GM18519 (cell line): ENCODE data around the gene BYSL.
"Not testable (repeated sequence)": the region's sequence is repeated elsewhere in the genome, so short reads cannot be mapped to it uniquely, and the experiment has no call there.

Experiments
- ATAC-seq: cut with Tn5 transposase; IDR thresholded peaks from one replicate; pipeline ENCODE4 v1.9.1; 2021; ENCODE audit warnings: mild to moderate bottlenecking, moderate library complexity; ENCODE audit not compliant: unreplicated experiment, low FRiP score

The BYSL gene

DNA sequence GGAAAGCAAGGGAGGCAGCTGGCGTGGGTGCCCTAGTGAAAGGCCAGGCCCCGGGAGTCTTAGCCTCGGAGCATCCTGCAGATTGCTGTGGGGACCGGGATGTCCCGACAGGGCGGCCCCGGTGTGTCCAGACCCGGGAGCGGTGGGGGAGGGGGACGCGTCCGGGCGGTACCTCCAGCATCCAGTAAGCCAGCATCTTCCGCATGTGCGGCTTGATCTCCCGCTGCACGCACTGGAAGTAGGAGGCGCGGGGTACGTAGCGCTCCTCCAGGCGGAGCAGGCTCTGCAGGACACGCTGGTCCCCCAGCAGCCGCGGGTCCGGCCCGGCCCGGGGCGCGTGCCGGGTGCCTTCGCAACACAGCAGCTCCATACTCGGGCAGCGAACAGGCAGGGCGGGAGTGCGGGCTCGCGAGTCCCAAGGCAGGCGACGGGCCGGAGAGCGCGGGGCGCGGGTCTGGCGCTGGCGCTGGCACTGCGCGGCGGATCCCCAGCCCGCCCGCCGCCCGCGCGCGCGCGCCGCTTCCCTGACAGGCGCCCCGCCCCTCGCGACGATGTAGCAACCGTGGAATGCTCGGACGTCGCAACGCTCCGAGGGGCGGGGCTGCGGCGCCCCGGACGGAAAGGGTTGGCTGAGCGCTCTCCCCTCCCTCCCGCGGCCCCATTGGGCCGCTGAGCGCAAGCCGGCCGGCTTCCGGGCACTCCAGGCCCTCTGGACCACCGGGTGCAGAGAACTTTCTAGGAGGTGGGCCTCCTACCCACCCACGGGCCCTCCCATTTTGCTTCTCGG, 20.2 kb downstream of the BYSL start, which contains the start of gene CCND3:
Gene CCND3 (minus strand): TSS at position 529 of the 787 bp plus-strand sequence. CDS start 159 bp downstream, at position 370.
- peak; percentile 80 for ATAC-seq

DNA sequence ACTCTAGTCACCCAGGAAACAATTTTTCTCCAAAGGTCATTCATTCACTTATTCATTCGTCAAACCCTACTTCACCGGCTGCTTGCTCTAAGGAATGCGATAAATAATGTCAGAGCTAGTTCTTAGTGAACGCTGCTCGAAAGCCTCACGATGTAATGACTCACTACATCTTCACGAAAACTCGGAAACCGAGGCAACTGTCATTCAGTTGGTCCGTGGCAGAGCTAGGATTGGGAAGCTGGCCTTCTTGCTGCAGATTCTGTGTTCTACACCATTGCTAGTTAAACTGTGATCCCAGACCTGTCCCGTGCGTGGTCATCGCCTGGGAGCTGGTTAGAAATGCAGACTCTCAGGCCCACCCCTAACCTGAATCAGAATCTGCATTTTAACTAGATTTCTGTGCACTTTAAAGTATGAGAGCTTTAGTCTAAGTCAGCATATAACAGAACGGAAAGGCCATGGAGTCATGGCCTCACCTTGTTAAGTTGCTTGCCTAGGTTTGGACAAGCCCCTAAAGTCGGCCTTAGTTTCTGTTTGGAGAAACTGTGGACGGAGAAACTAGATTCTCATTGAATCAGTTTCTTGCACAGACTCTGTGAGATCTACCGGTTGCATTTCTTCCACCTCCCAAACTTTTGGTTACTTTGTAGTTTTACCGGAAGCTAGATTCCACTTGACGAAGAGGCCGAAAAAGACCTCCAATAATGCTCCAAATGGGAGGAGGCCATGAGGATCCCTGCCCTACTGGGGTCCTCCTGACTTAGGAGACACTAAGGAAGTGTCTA, 21.0 kb downstream of the BYSL start:
- ATAC-seq, result no peak

DNA sequence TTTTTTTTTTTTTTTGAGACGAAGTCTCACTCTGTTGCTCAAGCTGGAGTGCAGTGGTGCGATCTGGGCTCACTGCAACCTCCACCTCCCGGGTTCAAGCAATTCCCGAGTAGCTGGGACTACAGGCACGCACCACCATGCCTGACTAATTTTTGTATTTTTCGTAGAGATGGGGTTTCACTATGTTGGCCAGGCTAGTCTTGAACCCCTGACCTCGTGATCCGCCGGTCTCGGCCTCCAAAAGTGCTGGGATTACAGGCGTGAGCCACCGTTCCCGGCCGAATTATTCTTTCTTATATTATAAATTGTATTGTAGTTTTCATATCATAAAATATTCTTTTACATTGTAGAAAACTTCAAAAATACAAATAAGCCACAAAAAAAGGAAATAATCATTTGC, 21.6 kb downstream of the BYSL start:
- not testable (repeated sequence) for ATAC-seq

DNA sequence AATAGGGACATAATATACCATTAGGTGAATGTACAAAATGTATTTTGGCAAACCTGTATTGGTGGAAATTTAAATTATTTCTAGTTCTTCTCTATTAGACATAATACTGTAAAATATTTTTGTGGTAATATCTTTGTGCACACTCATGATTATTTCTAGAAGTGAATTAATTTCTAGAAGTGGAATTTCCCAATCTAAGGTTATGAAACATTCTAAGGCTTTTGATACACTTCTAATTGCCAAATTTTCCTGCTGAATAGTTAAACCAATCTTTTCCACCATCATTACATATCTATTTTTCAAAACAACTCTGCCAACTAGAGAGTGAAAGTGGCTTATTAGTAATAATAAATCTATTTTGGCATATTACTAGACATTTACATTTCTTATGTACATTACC, 22.2 kb downstream of the BYSL start:
- no peak for ATAC-seq

DNA sequence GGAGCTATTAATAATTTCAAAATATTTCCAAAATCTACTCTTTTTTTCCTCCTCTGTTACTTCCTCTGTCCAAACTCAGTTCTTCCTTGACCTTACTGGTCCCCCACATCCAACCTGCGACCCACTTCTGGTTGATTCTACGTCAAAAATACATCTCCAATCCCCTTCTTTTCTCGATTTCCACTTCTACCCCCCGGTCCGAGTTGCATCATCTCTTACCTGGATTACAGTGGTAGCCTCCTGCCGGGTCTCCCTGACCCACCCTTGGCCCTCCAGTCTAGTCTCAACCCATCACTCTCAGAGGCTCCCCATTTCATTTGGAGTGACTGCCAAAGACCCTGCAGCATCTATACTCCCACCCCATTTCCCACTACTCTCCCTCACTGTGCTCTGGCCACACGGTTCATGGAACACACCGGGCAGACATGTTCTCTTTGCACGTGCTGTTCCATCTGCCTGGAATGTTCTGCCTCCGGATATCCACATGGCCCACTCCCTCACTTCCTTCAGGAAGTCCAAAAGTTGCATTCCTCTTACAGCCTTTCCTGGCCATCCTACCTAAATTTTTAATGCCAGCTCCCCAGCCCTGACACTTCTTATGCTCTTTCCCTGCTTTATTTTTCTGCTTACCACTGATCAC, 26.4 kb downstream of the BYSL start:
- no peak for ATAC-seq

DNA sequence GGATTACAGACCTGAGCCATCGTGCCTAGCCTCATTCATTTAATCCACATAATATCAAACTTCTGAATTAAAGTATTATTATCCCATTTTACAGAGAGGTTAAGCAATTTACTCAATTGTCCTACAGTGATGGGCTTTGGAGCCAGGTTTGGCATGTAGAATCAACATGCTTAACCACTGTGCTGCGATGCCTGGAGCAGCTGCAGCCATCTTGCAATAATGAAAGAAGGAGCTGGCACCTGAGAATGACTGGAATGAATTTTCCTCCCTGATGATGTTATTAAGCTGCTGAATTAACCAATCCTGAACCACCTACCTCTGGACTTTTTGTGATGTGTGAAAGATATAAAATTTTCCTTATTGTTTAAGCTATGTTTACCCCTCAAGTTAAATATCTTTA, 33.4 kb downstream of the BYSL start:
- ATAC-seq, result no peak

DNA sequence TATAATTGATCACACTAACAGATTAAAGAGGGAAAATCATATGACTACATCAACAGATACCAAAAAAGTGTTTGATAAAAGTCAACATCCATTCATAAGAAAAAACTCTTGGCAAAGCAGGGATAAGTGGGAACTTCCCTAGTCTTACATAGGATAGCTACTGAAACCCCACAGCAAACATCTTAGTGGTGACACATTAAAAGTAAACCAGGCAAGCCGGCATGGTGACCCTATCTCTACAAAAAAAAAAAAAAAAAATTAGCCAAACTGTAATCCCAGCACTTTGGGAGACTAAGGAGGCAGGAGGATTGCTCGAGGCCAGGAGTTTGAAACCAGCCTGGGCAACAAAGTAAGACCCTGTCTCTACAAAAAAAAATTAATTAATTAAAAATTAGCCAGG, 34.1 kb downstream of the BYSL start:
- no peak for ATAC-seq

DNA sequence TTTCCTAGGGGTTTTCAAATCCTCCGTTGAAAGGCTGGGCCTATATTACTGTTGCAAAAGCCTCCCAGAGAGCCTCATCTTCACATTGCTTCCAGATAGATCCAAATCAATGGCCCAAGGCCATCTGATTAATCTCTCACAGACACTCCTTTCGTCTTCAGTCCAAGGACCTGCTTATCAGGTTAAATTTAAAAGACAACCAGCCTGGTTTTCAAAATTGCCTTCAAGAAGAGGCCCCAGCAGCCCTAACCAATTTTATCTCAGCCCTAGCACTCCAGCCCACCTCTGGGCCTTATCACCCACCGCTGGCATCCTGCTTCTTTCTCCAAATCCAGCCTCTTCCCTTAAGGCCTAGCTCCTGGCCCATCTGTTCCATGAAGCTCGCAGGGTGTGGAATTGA, 35.8 kb downstream of the BYSL start:
- no peak for ATAC-seq

DNA sequence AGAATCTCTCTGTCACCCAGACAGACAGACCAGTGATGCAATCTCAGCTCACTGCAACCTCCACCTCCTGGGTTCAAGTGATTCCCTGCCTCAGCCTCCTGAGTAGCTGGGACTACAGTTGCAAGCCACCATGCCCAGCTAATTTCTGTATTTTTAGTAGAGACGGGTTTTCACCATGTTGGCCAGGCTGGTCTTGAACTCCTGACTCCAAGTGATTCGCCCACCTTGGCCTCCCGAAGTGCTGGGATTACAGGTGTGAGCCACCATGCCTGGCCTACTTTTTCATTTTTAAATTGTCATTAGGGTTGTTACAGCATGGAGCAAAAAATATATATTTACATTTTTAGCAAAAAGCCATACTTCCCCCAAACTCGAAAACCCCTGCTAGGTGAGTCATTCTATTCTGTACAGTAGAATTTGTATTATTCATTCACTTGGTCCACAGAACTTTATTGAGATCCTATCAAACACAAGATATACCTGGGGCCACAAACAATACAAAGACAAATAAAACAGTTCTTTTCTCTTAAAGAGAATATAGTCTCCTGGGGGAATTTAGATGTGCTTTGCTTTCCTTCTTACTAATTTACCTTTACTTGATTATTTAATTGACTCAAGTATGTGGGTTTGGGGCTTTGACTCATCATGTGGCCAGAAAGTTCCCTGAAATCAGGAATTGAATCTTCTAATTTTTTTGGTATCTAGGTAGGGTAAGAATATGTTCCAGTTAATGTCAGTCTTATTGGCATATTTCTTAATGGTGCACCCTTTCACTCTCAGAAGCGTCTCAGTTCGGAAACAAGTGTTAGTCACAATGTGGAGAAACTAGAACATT, 36.9 kb downstream of the BYSL start:
- no peak for ATAC-seq

DNA sequence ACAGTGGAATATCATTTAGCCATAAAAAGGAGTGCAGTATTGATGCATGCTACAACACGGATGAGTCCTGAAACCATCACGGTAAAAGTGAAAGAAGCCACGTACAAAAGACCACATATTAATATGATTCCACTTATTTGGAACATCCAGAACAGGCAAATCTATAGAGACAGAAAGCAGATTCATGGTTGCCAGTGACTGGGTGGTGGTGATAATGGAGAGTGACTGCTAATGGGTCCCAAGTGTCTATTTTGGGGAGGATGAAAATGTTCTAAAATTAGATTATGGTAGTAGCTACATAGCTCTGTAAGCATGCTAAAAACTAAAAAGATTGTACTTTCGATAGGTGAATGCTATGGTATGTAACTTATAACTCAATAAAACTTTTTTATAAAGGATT, 38.7 kb downstream of the BYSL start:
- ATAC-seq, result no peak

DNA sequence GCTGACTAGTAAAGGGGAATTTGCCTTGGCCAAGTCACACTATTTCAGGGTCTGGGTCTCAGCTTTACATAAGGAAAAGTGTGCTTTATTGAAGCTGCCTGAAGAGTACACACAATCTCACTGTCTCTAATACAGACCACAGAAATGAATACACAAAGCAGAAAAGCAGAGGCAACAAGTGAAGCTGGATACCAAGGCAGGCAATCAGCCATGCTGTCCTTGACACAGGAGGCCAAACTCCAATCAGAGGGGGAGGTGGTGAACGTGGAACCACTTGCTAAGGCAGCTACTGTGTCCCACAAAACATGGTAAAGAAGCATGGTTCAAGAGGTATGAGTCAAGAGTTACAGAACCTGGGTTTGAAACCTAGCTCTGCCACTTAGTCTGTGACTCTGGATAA, 42.1 kb downstream of the BYSL start:
- no peak for ATAC-seq

DNA sequence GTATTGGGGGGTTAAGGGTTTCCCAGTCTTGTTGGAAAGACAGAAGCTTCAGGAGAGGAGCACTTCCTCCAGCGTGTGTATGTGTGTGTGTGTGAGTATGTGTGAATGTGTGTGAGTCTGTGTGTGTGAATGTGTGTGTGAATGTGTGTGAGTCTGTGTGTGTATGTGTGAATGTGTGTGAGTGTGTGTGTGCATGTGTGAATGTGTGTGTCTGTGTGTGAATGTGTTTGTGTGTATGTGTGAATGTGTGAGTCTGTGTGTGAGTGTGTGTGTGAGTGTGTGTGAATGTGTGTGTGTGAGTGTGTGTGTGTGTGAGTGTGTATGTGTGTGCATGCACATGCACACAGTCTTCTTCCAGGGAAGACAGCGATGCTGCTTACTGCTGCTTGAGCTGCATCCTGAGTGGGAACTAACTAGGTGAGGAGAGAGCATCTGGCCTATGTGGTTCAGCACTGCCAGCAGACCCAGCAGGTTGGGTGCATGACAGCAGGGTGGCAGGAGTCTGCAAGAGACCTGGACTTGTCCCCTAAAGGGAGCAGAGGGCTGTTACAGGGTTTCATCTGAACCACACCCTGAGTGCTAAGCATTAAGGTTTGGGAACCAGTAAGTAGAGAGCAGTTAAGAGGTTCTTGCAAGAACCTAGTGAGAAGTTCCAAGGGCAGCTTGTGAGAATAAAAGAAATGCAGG, 43.0 kb downstream of the BYSL start:
- no peak for ATAC-seq

DNA sequence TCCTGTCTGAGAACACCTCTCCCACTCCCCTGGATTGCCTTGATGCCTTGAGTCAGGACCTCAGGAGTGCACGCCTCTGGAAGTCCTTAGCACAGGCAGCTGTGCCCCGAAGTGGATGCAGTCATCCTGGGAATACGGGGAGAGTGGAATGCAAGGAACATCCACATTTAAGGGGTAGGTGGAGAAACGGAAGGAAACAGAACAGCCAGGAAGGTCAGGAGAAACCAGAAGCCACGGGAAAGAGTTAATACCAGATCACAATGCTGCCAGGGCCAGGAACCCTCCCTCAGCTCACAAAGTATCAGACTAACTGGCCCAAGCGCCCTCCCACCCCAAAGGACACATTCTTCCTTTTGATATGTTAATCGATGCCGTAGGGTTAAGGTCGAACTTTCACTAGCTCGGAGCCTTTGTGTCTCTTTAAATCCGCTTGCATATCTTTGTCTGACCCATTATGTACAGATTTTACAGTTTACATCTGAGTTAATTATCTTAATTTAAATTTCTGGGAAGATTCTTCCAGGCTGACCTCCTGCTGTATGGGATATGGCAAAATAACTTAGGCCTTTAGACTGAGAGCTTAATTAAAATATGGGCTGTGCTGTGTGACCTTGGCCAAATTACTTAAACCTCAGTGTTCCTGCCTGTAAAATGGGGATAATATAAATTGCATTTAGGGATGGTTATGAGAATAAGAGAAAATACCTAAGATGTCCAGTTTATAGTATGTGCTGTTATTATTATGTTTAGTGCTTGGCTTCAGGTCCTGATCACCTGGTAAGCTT, 44.3 kb downstream of the BYSL start:
- no peak for ATAC-seq

DNA sequence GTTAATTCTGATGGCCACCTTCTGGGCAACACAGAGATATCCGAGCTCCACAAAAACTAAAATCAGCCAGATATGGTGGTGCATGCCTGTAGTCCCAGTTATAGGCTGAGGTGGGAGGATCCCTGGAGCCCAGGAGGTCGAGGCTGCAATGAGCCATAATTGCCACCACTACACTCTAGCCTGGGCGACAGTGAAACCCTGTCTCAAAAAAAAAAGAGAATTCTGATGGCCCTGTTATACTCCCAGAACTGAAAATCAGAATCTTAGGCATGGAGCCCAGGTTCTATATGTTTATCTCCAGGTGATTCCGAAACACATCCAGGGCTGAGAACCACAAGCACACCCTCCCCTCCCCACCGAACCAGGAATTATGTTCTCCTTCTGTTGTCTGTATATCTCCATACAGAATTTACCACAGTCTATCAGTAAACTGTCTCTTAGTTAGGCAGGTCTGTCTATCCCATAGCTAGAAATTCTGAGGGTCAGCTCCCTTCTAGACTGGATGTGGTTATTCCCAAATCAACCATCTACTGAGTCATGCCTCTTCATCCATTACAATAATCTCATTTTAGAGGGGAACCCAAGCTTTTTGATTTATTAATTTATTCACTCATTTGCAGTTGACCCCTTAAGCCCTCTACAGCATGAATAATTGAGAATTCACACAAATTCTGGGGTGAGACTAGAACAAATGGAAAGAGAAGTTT, 45.1 kb downstream of the BYSL start:
- ATAC-seq, result no peak

DNA sequence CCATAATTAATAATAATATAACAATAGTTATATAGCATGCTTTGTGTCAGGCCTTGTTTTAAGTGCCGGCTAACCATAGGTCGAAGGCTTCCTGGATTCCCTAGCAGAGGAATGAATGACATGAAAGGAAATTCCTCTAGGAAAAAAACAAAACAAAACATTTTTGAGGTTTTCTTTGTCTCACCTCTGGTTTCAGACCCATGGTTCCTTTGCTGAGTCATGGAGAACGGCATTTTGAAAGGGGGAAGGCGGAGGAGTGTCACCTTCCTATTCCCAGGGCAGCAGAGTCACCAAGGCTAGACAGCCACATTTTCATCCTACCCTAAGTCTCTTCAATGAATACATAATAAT, 45.6 kb downstream of the BYSL start:
- no peak for ATAC-seq

DNA sequence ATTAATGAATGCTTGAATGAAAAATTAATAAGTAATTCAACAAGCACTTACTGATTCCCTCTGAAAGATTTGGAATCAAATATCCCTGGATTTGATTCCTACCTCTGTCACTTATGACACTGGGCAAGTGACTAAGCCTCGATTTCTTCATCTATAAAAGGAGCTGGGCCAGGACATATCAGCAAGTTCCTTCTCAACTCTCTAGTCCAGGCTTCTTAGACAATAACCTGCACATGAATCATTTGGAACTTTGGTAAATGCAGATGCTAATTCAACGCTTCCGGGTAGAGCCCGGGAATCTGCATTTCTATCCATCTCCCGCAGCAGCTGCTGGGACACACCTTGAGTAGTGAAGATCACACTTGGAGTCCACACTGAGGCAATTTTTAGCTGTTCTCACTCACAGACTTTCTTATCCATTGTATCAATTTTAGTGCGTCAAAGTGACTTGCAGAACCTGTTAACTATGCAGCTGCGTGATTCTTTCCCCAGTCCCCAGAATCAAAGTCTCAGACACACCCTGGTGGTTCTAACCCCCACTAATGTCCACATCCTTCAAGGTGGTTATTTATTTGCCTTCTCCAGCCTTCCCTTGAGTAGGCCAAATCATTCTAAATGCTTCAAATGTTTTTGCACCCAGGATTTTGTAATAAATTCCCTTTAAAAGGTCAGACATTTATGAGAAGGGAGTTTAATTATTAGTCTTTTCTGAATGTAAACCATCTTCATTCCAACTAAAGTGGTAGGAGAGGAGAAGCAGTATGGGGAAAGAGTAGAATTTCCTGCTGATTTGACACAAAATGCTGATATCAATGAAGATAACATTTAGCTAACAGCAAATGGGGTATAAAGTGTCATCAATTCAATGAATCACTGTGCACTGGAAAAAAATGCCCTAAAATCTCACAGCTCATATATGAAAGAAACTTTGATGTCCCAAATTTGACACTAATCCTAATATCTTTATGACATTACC, 46.3 kb downstream of the BYSL start:
- no peak for ATAC-seq

DNA sequence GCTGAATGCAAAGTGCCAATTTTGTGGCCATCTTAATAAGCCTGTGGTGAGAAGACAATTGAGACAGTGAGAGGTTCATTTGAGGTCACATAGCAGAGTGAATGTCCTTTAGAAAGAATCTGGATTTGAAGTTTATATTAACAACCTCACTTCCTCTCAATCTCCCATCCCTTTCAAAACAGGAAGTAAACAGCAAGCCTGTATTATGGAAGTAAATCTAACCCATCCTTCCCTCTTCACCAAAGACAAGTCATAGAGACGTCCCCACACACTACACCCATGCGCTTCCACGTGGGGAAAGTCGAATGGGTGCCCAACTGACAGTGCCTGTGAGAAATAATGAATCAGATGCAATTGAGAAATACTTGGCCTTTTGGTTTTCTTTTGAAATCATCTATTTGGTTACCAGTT, 49.1 kb downstream of the BYSL start:
- no peak for ATAC-seq

DNA sequence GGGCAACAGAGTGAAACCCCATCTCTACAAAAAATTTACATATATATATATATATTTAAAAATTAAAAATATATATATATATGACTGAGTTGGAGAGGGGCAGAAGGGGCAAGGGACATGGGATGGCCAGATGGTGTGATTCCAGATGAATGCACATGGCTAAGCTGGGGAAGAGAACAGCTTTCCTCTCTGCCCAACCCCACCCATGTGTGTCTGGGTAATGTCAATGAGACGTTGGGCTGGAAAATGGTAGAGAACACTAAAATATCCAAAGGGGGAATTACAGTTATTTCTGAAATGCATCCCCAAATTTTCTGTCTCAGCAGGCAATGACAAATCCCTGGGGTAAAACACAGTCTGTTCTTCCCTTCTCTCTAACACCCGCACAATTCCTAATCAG, 51.5 kb downstream of the BYSL start:
- ATAC-seq, result no peak
